Measurements from ENCODE around the gene CYFIP2.

The CYFIP2 gene

DNA sequence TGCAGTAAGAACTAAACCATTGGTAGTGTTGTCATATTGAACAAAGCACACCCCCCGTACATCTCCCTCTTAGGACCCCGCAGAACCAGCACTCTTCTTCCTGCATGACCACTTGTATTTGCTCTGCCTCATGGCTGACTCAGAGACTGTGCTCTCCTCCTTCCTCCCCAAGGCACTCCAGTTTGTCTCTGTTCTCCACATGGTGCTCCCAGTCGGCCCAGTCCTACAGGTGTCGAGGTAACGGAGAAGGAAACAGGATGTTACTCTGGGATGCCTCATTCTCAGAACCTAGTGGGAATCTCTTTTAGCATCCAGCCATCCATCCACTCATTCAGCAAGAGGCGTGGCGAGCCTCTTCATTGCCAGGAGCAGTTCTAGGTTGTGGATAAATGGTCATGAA is 97.1 kb downstream of the CYFIP2 start:
- TF ChIP-seq, protein P1, sequence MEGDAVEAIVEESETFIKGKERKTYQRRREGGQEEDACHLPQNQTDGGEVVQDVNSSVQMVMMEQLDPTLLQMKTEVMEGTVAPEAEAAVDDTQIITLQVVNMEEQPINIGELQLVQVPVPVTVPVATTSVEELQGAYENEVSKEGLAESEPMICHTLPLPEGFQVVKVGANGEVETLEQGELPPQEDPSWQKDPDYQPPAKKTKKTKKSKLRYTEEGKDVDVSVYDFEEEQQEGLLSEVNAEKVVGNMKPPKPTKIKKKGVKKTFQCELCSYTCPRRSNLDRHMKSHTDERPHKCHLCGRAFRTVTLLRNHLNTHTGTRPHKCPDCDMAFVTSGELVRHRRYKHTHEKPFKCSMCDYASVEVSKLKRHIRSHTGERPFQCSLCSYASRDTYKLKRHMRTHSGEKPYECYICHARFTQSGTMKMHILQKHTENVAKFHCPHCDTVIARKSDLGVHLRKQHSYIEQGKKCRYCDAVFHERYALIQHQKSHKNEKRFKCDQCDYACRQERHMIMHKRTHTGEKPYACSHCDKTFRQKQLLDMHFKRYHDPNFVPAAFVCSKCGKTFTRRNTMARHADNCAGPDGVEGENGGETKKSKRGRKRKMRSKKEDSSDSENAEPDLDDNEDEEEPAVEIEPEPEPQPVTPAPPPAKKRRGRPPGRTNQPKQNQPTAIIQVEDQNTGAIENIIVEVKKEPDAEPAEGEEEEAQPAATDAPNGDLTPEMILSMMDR (IDR thresholded peaks at IDR 0.05; ENCODE audit: insufficient read depth, missing control alignments) = no peak
- FAIRE-seq = no peak
- DNase-seq (ENCODE audit: insufficient read length, low spot score) = no peak

DNA sequence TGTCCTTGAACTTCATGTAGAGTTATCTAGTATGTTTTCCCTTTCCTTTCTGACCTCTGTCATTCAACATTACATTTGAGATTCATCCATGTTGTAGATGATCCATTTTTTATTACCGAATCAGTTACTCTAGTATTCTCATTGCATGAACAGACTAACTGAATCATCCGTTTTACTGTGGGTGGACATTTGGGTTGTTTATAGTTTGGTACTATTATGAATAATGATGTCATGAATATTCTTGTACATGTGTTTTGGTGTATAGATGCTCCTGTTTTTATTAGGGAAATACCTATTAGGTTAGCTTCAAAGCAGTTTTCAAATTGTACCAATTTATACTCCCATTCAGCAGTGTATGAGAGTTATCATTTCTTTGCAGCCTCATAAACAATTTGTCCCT is 99.8 kb downstream of the CYFIP2 start:
- no peak for DNase-seq (ENCODE audit: insufficient read length, low spot score)
- TF ChIP-seq, protein P1 (IDR thresholded peaks at IDR 0.05; ENCODE audit: insufficient read depth, missing control alignments) = no peak
- no peak for FAIRE-seq

DNA sequence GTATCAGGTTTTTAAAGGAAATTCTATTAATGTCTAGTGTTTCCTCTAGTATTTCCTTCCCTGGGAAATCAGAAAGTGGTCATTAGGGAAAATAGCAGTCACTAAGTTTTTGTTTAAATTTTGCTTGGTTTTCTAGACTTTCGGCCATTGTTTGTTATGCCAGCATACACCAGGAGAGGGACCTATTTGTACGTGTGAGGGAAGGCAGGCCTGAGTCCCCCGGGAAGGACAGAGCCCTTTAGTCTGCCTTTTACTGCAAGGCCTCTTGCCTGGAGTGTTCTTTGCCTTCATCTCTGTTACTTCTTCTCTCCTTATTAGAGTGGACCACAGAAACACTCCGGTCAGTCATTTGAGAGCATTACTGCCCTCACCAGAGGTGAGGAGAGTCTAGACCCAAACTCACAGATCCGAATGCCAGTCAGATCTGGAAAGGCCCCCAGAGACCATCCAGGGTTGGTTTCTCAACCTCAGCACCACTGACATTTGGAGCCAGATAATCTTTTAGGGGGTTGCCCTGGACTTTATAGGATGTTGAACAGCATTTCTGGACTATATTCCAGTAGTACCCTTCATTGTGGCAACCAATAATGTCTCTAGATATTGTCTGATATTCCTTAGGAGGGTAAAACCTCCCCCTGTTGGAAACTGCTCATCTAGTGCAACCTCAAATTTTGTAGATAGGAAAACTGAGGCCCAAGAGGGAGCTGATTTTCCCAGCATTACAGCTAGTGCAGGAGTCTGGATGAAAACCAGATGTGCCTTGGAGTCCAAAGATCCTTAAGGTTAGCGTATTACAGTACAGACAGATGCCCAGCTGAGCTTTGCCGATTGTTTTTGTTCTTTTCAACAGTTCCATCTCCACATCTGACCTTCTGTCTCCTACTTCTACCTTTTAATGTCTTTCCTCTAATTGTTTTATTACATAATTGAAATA is 101.1 kb downstream of the CYFIP2 start:
- FAIRE-seq (no peak), DNase-seq (ENCODE audit: insufficient read length, low spot score) (no peak)
- TF ChIP-seq, protein P1 (IDR thresholded peaks at IDR 0.05; ENCODE audit: insufficient read depth, missing control alignments) = no peak

DNA sequence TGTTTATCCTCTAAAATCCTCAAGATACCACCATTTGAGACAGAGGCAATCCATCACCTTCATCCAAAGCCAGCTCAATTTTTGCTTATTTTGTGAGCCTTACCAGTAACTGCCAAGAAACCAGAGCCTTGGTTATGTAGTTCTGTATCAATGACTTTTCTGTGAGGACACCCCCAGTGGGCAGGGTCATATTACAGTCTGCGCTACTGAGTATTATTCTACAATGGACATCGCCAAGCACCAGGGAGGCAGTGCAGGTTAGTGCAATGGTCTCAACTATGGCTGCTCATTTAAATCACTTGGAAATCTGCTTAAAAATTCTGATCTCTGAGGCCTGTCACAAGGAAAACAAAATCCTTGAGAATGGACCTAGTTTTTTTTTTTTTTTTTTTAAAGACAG is 103.6 kb downstream of the CYFIP2 start:
- TF ChIP-seq, protein P1 (IDR thresholded peaks at IDR 0.05; ENCODE audit: insufficient read depth, missing control alignments) = no peak
- FAIRE-seq (no peak), DNase-seq (ENCODE audit: insufficient read length, low spot score) (no peak)

DNA sequence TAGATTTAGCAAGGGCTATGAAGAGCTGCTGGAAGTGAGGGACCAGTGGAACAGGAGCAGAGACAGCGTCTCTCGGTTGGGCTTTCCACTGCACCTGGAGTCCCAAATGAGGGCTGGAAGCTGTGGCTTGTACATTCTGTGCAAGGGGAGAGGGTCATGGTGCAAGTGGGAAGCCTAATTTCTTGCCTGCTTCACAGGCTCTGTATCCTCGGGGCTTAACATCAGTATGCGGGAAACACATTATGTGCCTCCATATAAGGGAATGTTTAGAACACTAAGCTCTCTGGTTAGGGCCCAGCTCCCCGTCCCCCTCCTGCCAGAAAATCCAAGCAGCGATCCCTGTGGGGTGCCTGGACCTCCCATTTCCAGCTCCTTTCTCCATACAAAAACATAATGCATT is 105.0 kb downstream of the CYFIP2 start:
- FAIRE-seq (no peak), DNase-seq (ENCODE audit: insufficient read length, low spot score) (no peak)
- TF ChIP-seq, protein P1 (IDR thresholded peaks at IDR 0.05; ENCODE audit: insufficient read depth, missing control alignments) = no peak

DNA sequence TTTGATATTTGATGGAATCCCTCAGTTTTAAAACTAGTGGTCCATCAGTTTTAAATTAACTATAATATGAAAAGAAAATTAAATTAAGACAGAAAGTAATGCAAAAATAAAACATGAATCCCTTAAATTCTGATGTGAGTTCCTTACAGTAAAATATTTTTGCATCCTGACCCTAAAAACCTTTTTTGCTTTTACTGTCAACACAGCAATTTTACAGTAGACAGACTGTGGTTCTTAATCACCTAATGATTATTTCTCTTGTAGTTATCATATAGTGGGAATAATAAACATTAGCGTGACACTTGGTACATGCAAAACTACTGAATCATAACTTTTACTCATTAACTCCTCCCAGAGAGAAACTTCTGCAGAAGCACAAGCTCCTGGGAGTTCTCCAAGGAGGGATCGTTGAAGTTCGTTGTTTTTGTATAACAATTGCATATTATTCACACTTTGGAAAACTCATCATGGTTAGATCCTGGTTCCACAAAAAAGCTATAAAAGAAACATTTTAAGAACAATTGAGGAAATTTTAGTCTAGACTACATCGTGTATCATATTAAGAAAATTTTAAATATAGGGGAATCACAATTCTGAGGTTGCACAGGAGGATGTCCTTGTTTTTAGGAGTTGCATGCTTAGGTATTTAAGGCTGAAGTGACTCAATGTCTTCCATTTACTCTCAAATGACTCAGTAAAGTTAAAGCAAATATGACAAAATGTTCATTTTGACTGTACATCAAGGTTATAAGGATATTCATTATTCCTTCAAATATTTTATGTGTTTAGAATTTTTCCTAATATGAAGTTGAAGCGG is 105.9 kb downstream of the CYFIP2 start:
- TF ChIP-seq, protein P1 (IDR thresholded peaks at IDR 0.05; ENCODE audit: insufficient read depth, missing control alignments) = no peak
- FAIRE-seq = no peak
- no peak for DNase-seq (ENCODE audit: insufficient read length, low spot score)

All from D721Med (cell line).